ENCODE measurements around the gene GAA. TPM values are rescaled to one million over a fixed set of nuclear protein-coding genes. Genes with fewer than 3 reads are reported as not detected.
A peak's percentile ranks its signal among the peaks of the same experiment; 100 is the strongest.

Gene GAA
- total and polyA plus RNA-seq, 2 of the 8 experiments (the other 6 are each of a cell fraction or from before 2014, with no cell fraction given): 14.8 to 30.0 TPM

DNA sequence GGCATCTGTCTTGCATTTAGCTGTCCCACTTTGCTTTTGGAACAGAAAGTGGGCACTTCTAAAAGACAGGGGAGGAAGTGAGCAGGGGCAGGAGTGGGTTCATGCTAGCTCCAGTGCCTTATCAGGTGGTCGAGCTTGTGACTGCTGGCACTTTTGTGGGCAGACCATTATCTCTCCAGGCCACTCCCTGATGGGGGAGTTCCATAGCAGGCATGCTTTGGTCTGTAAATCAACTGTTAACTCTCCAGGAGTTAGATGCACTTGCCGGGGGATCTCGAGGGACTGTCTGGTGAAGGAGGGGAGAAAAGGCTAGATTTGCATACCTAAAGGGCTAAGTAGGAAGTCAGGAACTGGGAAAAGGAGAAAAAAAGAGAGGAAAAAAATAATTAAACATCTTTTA is 59.2 kb downstream of the GAA start:
- no peaks in the 10 kb centered on the region for H4K20me1 ChIP-seq (replicated peaks in 1 of 2; ENCODE audit: control insufficient read depth in 1 of 2, insufficient read depth in 2 of 2, low read length in 2 of 2)
- H2AFZ ChIP-seq (ENCODE audit: low read length): no peak overlapping the region
- peak; percentile 78 for FAIRE-seq
- H3K4me2 ChIP-seq (ENCODE audit: insufficient read depth in 1 of 2, low read depth in 2 of 2, low read length in 2 of 2): peak overlapping the region; percentile 59 to 62
- H3K79me1 ChIP-seq (ENCODE audit: low read depth, low read length): no peaks in the 10 kb centered on the region
- H4K5ac ChIP-seq (ENCODE audit: insufficient read length, low read depth, low read length): no peak overlapping the region
- H2AK5ac ChIP-seq (ENCODE audit: low read depth, low read length): no peak overlapping the region
- no peaks in the 10 kb centered on the region for H3K36me3 ChIP-seq (ENCODE audit: control insufficient read depth in 2 of 4, insufficient read depth in 4 of 4, low read length in 3 of 4)
- POLR2A ChIA-PET (ENCODE audit: partially characterized antibody): interaction anchor here (3.0 kb wide), 1 partner anchor 12 kb away, joined by 17 read pairs; the partner anchor contains the start of gene EIF4A3
- no peak overlapping the region for H2BK12ac ChIP-seq (ENCODE audit: low read depth, low read length)
- H4K8ac ChIP-seq (ENCODE audit: extremely low read depth, insufficient read depth, low read length): no peak overlapping the region
- H3K4me1 ChIP-seq (replicated peaks in 1 of 4; ENCODE audit: control insufficient read depth in 3 of 4, insufficient read depth in 4 of 4, low read length in 3 of 4): peaks cover 5 to 13% (median 7%) of the 10 kb centered on the region in 4 experiments
- H2BK5ac ChIP-seq (ENCODE audit: low read depth, low read length): no peak overlapping the region
- H3K23ac ChIP-seq (ENCODE audit: insufficient read length): no peak overlapping the region
- H4K91ac ChIP-seq (replicated peaks; ENCODE audit: insufficient read length, low read length): no peak overlapping the region
- H3K79me2 ChIP-seq (ENCODE audit: control insufficient read depth in 1 of 2, insufficient read depth in 2 of 2, low read length in 2 of 2): no peaks in the 10 kb centered on the region
- H3K18ac ChIP-seq (ENCODE audit: extremely low read depth, low read length): 0 out of 2 replicates have a peak overlapping the region, but pooled peaks have one; percentile 10
- no peak overlapping the region for H3K56ac ChIP-seq (replicated peaks; ENCODE audit: insufficient read length, low read depth, low read length)
- H3K9me3 ChIP-seq (ENCODE audit: insufficient read depth in 2 of 2, low read depth in 1 of 2, low read length in 1 of 2): peaks cover 14 to 20% of the 10 kb centered on the region in 2 experiments; a peak in 3 of 4 replicates
- no peak for TF ChIP-seq CBX8 (IDR thresholded peaks at IDR 0.05; ENCODE audit: borderline replicate concordance, low read depth, low read length)
- TF ChIP-seq TBP (IDR thresholded peaks at IDR 0.05; ENCODE audit: low read depth, low read length): 0 out of 2 replicates have a peak, but pooled peaks have one; percentile 10
- H3K4me3 ChIP-seq (ENCODE audit: extremely low read depth in 1 of 4, insufficient read depth in 2 of 4, low read depth in 3 of 4, low read length in 4 of 4): peak overlapping the region in 1 of 4 experiments; percentile 42; a peak in 2 of 8 replicates
- H3K23me2 ChIP-seq (ENCODE audit: low read depth, low read length): no peaks in the 10 kb centered on the region
- CTCF ChIA-PET (ENCODE audit: partially characterized antibody): interaction anchor here (0.5 to 1.1 kb wide), 2 partner anchors 35 to 236 kb away, joined by 3 read pairs; no protein-coding TSS in a partner anchor
- H2BK15ac ChIP-seq (ENCODE audit: low read length): no peak overlapping the region
- H3K14ac ChIP-seq (ENCODE audit: insufficient read length): no peak overlapping the region
- WGBS, 2 experiments (ENCODE audit: extremely low coverage in 1 of 2, insufficient coverage in 1 of 2, insufficient read length in 1 of 2, insufficient replicate concordance in 2 of 2, low coverage in 1 of 2, low lambda C conversion rate in 2 of 2, missing lambda C conversion rate in 1 of 2): 11% methylated on average over 3 of the region's 3 CpGs; no CpG with 5 or more reads in 1 of the 2 experiments
- no peak for DNase-seq (ENCODE audit: low read depth in 1 of 2, low spot score in 2 of 2)
- no peak overlapping the region for H3K4ac ChIP-seq (replicated peaks; ENCODE audit: insufficient read length, low read depth, low read length)
- no peak overlapping the region for H2BK120ac ChIP-seq (replicated peaks; ENCODE audit: low read depth, low read length)
- H3K27ac ChIP-seq (ENCODE audit: low read depth, low read length): no peak overlapping the region
- no peaks in the 10 kb centered on the region; a peak in 1 of 7 replicates for H3K27me3 ChIP-seq (replicated peaks in 1 of 4; ENCODE audit: control insufficient read depth in 3 of 4, extremely low read depth in 1 of 4, insufficient read depth in 3 of 4, low read length in 3 of 4)
- H2BK20ac ChIP-seq (ENCODE audit: low read length): no peak overlapping the region
- no peak overlapping the region; a peak in 1 of 7 replicates for H3K9ac ChIP-seq (replicated peaks in 1 of 4; ENCODE audit: extremely low read depth in 1 of 4, low read depth in 3 of 4, low read length in 3 of 4)
